Activated T-cell treated with anti-CD3 and anti-CD28 coated beads, Interleukin-2, amount 50 U/mL, for 72 hours (primary cell): ENCODE data around the gene PLEKHG7. TPM values are rescaled to one million over a fixed set of nuclear protein-coding genes. Genes with fewer than 3 reads are reported as not detected.

ENCODE experiments used
- ATAC-seq, 2 donors: fragments of 150-1000 bp; cut with Tn5 transposase; replicated peaks in 1 of 2; 2 replicates each; pipeline ENCODE4 v1.10.0; 2021; ENCODE audit warnings: moderate library complexity in 2 of 2, mild to moderate bottlenecking in 1 of 2
- DNase-seq, 2 donors: peaks; one replicate each; pipeline ENCODE4 v3.0.0; 2021 to 2022; ENCODE audit warnings: mixed read lengths in 1 of 2
- H3K27ac Mint-ChIP-seq: one replicate; pipeline ENCODE4 v1.8.0; 2022; ENCODE audit warnings: mild to moderate bottlenecking, moderate library complexity, mixed read lengths
- H3K27me3 Mint-ChIP-seq: one replicate; pipeline ENCODE4 v1.8.0; 2022; ENCODE audit warnings: low read depth, mixed read lengths
- H3K36me3 Mint-ChIP-seq, 2 donors: one replicate each; pipeline ENCODE4 v1.8.0; 2022; ENCODE audit warnings: mixed read lengths in 2 of 2, mild to moderate bottlenecking in 1 of 2; ENCODE audit not compliant: insufficient read depth in 2 of 2
- H3K4me1 Mint-ChIP-seq: one replicate; pipeline ENCODE4 v1.8.0; 2022; ENCODE audit warnings: low read depth, mixed read lengths
- H3K4me3 Mint-ChIP-seq, 2 donors: one replicate each; pipeline ENCODE4 v1.8.0; 2022; ENCODE audit warnings: mild to moderate bottlenecking in 2 of 2, mixed read lengths in 2 of 2, moderate library complexity in 2 of 2
- H3K9me3 Mint-ChIP-seq, 2 donors: one replicate each; pipeline ENCODE4 v1.8.0; 2022; ENCODE audit warnings: mixed read lengths in 2 of 2
- total RNA-seq, 2 donors: library from RNA; stranded (reverse); gene quantifications; one replicate each; pipeline ENCODE4 v1.2.3, GENCODE V29; 2022

Gene PLEKHG7
- total RNA-seq, 2 donors from 2014 or later, result not detected

DNA sequence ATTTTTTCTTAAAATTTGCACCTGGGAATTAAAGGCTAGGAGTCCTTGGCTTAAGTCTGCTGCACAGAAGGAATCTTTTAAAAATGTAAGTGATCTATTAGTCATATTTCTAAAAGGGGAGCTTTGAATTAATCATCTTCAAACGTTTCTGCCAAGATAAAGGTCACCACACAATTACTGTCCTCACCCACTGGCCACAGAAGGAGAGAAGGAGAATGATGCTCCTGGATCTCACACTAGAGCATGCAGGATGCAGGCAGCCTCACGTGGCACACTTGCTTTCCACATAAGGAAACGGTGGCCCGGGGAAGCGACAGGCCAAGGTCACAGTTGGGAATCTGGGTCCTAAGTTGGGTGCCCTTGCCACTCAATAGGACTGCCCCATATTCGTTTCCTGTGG, 16.9 kb downstream of the PLEKHG7 start:
- Mint-ChIP-seq H3K27ac (no peak overlapping the region), H3K4me1 (no peaks in the 10 kb centered on the region), H3K27me3 (no peaks in the 10 kb centered on the region), H3K4me3 (no peak overlapping the region), H3K9me3 (peaks cover 0 to 3% of the 10 kb centered on the region in 2 donors), H3K36me3 (peaks cover 0 to 2% of the 10 kb centered on the region in 2 donors)
- ATAC-seq (no peak), DNase-seq (no peak)

DNA sequence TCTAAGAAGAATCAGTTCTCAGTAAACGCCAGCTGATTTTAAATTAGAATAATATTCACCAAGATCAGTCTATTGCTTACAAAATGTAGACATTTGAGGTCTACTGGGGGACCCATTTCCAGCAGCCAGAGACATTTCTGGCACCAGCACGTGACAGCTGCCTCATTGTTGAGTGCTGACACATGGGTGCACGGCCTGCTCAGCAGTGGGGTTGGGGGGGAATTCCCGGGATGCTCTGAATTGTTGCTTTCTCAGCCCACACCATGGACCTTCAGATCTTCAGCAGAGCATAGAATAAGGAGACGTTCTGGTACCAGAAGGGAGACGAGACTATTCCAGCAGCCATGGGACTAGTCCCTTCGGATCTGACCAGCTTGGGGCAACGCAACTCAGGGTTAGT, 18.3 kb downstream of the PLEKHG7 start:
- no peak overlapping the region for H3K4me3 Mint-ChIP-seq
- H3K4me1 Mint-ChIP-seq, result no peaks in the 10 kb centered on the region
- H3K36me3 Mint-ChIP-seq, result peaks cover 0 to 2% of the 10 kb centered on the region in 2 donors
- H3K27me3 Mint-ChIP-seq, result no peaks in the 10 kb centered on the region
- no peak for ATAC-seq
- H3K27ac Mint-ChIP-seq, result no peak overlapping the region
- H3K9me3 Mint-ChIP-seq, result peaks cover 4 to 7% of the 10 kb centered on the region in 2 donors
- no peak for DNase-seq

DNA sequence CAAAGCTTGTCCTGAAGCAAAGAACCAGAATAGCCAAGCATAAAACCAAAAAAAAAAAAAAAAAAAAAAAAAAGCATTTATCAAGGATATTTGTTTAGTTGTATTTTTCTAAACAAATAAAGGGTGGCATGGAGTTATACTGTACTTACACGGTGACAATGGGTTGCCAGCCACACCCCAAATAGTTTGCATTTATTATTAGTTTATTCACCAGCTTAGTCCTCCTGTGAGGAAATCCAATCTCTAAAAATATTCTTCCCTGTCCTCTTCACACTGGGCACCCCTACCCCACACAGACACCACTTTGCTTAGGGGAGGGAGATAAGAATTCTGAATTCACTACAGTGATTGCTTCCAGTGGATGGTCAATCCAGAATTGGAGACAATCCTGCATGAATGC, 18.9 kb downstream of the PLEKHG7 start:
- Mint-ChIP-seq H3K27me3 (no peaks in the 10 kb centered on the region), H3K9me3 (peaks cover 4 to 7% of the 10 kb centered on the region in 2 donors), H3K4me1 (no peaks in the 10 kb centered on the region), H3K36me3 (peaks cover 0 to 2% of the 10 kb centered on the region in 2 donors), H3K27ac (no peak overlapping the region), H3K4me3 (no peak overlapping the region)
- DNase-seq (no peak), ATAC-seq (no peak)

DNA sequence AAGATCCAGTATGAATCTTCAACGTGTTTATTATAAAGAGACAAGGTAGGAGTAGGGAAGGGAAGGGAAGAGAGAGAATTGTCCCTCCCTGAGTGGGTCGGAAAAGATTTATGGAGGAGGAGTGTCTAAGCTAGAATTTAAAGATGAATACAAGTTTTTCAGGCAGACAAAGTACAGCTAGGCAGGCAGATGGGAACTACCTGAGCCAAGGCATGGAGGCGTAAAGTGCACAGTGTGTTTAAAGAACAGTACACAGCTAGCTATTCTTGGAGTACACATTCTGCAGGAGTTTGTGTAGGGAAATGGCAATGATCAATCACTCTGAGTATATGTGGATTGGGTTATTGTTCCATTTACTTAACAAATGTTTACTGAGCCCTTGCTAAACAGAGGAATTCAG, 20.1 kb downstream of the PLEKHG7 start:
- H3K36me3 Mint-ChIP-seq, result peaks cover 0 to 2% of the 10 kb centered on the region in 2 donors
- DNase-seq, result no peak
- H3K27ac Mint-ChIP-seq, result no peak overlapping the region
- no peaks in the 10 kb centered on the region for H3K27me3 Mint-ChIP-seq
- peaks cover 4 to 7% of the 10 kb centered on the region in 2 donors for H3K9me3 Mint-ChIP-seq
- ATAC-seq, result no peak
- no peaks in the 10 kb centered on the region for H3K4me1 Mint-ChIP-seq
- H3K4me3 Mint-ChIP-seq, result no peak overlapping the region

DNA sequence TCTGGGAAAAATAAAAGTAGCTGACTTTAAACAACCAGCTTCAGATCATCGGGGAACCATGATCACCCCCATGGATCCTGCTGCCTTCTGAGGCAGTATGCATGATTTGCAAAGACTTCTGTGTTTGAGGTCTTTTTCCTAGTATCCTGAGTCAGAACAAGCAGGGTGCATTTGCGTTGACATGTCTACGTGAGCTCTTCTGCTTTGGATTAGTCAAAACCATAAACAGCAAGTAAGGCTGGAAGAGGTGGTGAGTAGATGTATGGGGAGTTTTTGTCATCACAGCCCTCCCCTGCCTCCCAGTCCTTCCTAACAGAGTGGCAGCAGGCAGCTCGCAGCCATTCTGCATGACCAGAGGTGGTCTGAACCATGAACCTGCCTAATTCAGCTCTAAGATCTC, 24.1 kb downstream of the PLEKHG7 start:
- Mint-ChIP-seq H3K27ac (no peak overlapping the region), H3K4me1 (no peaks in the 10 kb centered on the region), H3K36me3 (peaks cover 0 to 2% of the 10 kb centered on the region in 2 donors), H3K4me3 (no peak overlapping the region), H3K9me3 (peaks cover 4 to 7% of the 10 kb centered on the region in 2 donors), H3K27me3 (no peaks in the 10 kb centered on the region)
- ATAC-seq (peak in 1 of 2 donors; percentile 71), DNase-seq (no peak)

DNA sequence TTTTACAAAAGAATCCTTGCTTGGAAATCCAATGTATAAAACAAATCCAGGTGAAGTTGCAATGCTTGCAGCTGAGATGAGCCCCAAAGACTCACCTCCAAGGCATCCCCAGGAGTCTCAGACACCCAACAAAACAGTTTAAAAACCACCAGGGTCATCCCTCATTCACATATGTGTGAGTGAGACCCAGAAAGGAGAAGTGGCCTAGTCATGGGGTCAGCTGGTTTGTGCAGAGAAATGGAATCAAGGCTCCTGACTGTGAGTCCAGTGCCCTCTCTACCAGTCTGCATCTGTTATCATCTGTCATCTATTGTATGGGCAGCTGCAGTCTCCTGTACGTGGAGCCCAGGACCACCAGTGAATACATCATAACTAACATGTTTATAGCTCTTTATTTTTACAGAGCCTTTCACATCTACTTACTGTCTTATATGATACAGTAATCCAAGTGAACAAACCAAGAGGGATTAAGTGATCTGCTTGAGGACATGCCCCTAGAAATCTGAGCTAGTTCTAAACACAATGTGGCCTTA, 27.1 kb downstream of the PLEKHG7 start:
- no peak for ATAC-seq
- DNase-seq, result no peak
- Mint-ChIP-seq H3K4me1 (peaks cover 1% of the 10 kb centered on the region), H3K27me3 (peaks cover 15% of the 10 kb centered on the region), H3K4me3 (no peak overlapping the region), H3K36me3 (no peaks in the 10 kb centered on the region), H3K27ac (no peak overlapping the region), H3K9me3 (peaks cover 4% of the 10 kb centered on the region in 2 donors)

DNA sequence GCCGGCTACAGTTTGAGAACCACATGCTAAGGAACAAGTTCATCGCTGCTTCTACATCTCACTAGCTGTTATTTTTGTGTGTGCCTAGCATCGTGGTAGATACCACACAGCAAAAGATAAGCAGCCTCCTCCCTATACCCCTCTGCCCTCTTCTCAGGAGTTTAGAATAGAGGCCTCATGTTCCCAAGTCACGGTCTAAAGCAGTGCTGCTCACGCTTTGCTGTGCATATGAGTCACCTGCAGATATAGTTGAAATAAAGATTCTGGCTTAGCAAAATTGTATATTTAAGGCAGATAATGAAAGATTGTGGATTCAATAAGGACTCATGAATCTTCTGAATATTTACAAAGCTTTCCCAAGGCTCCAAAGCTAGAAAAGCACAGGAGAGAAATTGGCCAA, 28.0 kb downstream of the PLEKHG7 start:
- Mint-ChIP-seq H3K9me3 (peaks cover 0 to 1% of the 10 kb centered on the region in 2 donors), H3K27ac (no peak overlapping the region), H3K4me1 (peaks cover 9% of the 10 kb centered on the region), H3K4me3 (no peak overlapping the region), H3K36me3 (no peaks in the 10 kb centered on the region), H3K27me3 (peaks cover 18% of the 10 kb centered on the region)
- DNase-seq, result no peak
- ATAC-seq, result no peak

DNA sequence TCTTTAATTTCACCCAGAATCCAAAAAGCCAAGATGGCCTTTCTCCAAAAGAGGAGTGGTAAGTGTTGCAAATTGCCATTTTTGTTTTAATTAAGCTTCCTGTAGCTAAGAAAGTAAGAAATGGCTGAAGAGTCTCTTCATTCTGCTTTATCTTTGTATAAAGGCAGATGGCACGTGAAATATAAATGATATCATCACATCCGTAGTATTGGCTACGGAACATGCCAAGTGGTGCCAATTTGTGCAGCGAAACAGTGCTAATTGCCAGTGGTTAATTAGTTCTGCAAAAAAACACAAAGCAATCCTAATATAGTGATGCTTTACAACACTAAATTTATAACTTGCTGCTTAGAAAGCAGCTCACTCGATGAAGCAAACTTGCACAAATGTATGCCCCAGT, 29.4 kb downstream of the PLEKHG7 start:
- H3K9me3 Mint-ChIP-seq, result peaks cover 0 to 1% of the 10 kb centered on the region in 2 donors
- peaks cover 18% of the 10 kb centered on the region for H3K27me3 Mint-ChIP-seq
- DNase-seq (no peak), ATAC-seq (no peak)
- H3K27ac Mint-ChIP-seq, result no peak overlapping the region
- H3K36me3 Mint-ChIP-seq, result no peaks in the 10 kb centered on the region
- H3K4me3 Mint-ChIP-seq, result no peak overlapping the region
- H3K4me1 Mint-ChIP-seq, result peaks cover 17% of the 10 kb centered on the region

DNA sequence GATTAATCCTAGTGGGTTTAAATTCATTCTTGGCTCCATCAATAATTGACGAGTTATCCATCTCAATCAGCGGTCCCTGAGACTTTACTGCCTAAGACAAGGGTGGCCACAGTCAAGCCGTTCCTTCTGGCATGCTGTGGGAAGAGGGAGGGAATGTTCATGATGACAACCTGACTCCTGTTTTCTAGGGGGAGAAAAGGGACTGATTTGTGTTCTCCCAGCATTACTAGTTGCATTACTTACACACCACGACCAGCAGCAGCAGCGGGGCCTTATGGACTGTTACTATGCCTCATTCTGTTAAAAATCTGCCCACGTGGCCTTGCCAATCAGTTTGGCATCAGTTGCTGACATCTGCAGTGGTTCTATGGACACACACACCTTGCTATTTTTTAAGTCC, 29.9 kb downstream of the PLEKHG7 start:
- peaks cover 18% of the 10 kb centered on the region for H3K27me3 Mint-ChIP-seq
- ATAC-seq (no peak), DNase-seq (no peak)
- H3K36me3 Mint-ChIP-seq, result no peaks in the 10 kb centered on the region
- peaks cover 0 to 1% of the 10 kb centered on the region in 2 donors for H3K9me3 Mint-ChIP-seq
- H3K4me3 Mint-ChIP-seq, result no peak overlapping the region
- no peak overlapping the region for H3K27ac Mint-ChIP-seq
- peaks cover 17% of the 10 kb centered on the region for H3K4me1 Mint-ChIP-seq

DNA sequence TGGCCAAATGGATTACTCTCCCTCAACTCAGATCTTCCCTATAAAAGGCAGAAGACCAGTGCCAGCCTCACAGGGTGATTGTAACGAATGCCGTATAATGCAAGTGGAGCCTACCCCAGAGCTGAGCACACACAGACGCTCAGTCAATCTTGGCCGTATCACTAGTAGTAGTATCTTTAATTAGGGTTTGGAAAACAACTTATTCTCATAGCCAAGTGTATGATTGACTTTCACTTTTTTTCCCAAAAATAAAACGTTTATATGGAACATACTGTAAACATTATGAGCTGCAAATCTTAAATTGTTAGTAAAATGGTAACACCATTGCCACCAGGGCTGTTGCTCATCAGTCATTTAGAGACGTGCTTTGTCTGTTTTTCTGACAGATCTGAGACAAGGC, 30.4 kb downstream of the PLEKHG7 start:
- Mint-ChIP-seq H3K9me3 (peaks cover 0 to 1% of the 10 kb centered on the region in 2 donors), H3K27me3 (peaks cover 18% of the 10 kb centered on the region), H3K36me3 (no peaks in the 10 kb centered on the region), H3K4me3 (no peak overlapping the region), H3K27ac (no peak overlapping the region), H3K4me1 (peaks cover 17% of the 10 kb centered on the region)
- ATAC-seq (no peak), DNase-seq (no peak)

DNA sequence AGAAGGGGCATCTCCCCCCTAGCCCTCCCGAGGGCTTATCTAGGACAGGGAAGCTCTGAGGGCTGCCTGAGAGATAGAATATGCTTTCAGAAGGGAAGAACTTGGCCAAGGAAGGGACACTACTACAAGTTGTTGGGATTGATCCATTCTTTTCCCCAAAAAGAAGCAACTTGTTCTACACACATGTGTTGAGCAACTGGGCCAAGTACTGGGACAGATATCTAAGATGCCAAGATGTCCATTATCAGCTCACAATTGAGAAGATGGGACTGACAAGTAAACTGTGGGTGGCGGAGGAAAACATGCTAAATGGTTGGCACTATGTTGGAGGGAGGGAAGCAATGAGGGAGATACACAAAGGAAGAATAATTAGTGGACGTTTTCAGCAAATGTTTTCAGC, 30.9 kb downstream of the PLEKHG7 start:
- no peaks in the 10 kb centered on the region for H3K36me3 Mint-ChIP-seq
- peaks cover 0 to 1% of the 10 kb centered on the region in 2 donors for H3K9me3 Mint-ChIP-seq
- H3K4me1 Mint-ChIP-seq, result peaks cover 17% of the 10 kb centered on the region
- H3K4me3 Mint-ChIP-seq, result no peak overlapping the region
- ATAC-seq, result no peak
- peaks cover 18% of the 10 kb centered on the region for H3K27me3 Mint-ChIP-seq
- H3K27ac Mint-ChIP-seq, result no peak overlapping the region
- no peak for DNase-seq

DNA sequence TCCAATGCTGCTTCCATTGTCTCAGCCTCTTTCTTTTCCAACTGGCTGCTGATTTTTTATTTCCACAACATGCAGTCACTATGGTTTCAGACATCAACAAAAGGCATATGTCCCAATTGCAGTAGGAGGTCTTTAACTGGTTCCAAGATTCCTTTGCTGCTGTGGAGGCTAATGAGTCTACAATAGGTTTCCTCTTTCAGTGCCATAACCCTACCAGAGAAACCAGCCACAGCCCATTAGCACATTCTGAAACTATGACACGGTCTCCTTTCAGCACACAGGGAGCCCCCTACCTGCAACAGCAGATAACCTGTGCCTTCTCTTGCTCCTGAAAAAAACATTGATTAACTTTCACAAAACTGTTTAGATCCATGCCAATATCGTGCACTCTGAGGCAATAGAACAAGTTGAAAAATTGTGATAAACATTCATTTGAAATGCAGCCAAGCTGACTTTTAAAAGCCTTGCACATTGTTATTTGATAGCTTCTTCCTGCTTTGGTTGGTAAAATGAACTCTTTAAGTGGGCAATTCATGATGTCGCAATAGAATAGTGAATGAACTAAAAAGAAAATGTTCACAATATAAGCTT, 32.4 kb downstream of the PLEKHG7 start:
- H3K27ac Mint-ChIP-seq, result no peak overlapping the region
- peaks cover 17% of the 10 kb centered on the region for H3K4me1 Mint-ChIP-seq
- H3K4me3 Mint-ChIP-seq, result no peak overlapping the region
- no peak for ATAC-seq
- peak in 1 of 2 donors; percentile 2 for DNase-seq
- H3K9me3 Mint-ChIP-seq, result peaks cover 0 to 1% of the 10 kb centered on the region in 2 donors
- H3K27me3 Mint-ChIP-seq, result peaks cover 18% of the 10 kb centered on the region
- no peaks in the 10 kb centered on the region for H3K36me3 Mint-ChIP-seq

DNA sequence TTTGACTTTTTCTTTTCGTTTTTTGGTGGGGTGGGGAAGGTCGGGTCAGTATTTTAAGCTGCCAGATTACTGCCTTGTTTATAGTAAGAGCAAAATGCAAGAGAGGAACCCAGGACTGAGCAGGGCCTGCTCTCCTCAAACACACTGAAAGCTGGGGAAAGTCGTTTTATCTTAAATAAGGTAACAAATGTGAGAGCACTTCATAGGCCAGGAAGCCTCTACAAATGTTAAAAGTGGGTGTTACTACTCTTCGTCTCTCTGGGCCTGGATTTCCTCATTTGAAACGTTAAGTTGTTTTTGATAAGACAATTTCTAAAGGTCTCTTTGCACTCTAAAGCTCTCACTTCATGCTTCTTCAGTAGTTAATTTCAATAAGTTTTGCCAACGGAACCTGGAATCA, 33.8 kb downstream of the PLEKHG7 start:
- peaks cover 0 to 1% of the 10 kb centered on the region in 2 donors for H3K9me3 Mint-ChIP-seq
- H3K27ac Mint-ChIP-seq, result no peak overlapping the region
- H3K4me3 Mint-ChIP-seq, result no peak overlapping the region
- peaks cover 18% of the 10 kb centered on the region for H3K27me3 Mint-ChIP-seq
- DNase-seq, result no peak
- H3K36me3 Mint-ChIP-seq, result no peaks in the 10 kb centered on the region
- no peak for ATAC-seq
- peaks cover 17% of the 10 kb centered on the region for H3K4me1 Mint-ChIP-seq
